Breast epithelium (tissue), 4 donors: Measurements from ENCODE around the gene KRT83. TPM values are rescaled to one million over a fixed set of nuclear protein-coding genes. Genes with fewer than 3 reads are reported as not detected.
"Not testable (repeated sequence)": the region's sequence is repeated elsewhere in the genome, so short reads cannot be mapped to it uniquely, and the experiment has no call there.

Experiments
- DNase-seq, 2 donors: peaks; one replicate each; pipeline ENCODE4 v3.0.0-alpha.2; 2019; ENCODE audit warnings: low spot score in 2 of 2
- H3K27ac ChIP-seq, 2 donors: fragments of 200-600 bp; sonication (generic) in 1 of 2; one replicate each; pipeline ENCODE4 v1.5.1; 2016 to 2019; ENCODE audit warnings: mild to moderate bottlenecking in 1 of 2
- H3K27me3 ChIP-seq, 2 donors: fragments of 200-600 bp; sonication (generic) in 1 of 2; one replicate each; pipeline versions ENCODE4 v1.5.1 to v1.6.0; 2017 to 2019; ENCODE audit warnings: control low read depth in 1 of 2, mild to moderate bottlenecking in 1 of 2
- H3K36me3 ChIP-seq: fragments of 200-600 bp; one replicate; pipeline ENCODE4 v1.5.1; 2019
- H3K4me1 ChIP-seq, 2 donors: fragments of 200-600 bp; sonication (generic); one replicate each; pipeline ENCODE4 v1.5.1; 2016 to 2019; ENCODE audit warnings: control low read depth in 1 of 2
- H3K4me3 ChIP-seq, 3 donors: fragments of 200-600 bp; sonication (generic); 1 replicate in 2 of 3; 2 replicates in 1 of 3; pipeline ENCODE4 v1.5.1; 2016 to 2019; ENCODE audit warnings: mild to moderate bottlenecking in 3 of 3, moderate library complexity in 2 of 3
- H3K9me3 ChIP-seq, 2 donors: fragments of 200-600 bp; sonication (generic) in 1 of 2; one replicate each; pipeline ENCODE4 v1.5.1; 2016 to 2019; ENCODE audit warnings: control low read depth in 1 of 2
- POLR2A ChIP-seq: fragments of 450-650 bp; IDR thresholded peaks from one replicate; pipeline ENCODE4 v1.6.1; 2016; ENCODE audit warnings: antibody characterized with exemption, mild to moderate bottlenecking, moderate library complexity
- POLR2AphosphoS5 ChIP-seq, 3 donors: sonication (generic); formaldehyde crosslinking; IDR thresholded peaks; one replicate each; pipeline ENCODE4 v1.6.1; 2017; ENCODE audit warnings: antibody characterized with exemption in 3 of 3
- intact Hi-C: fragments of 100-400 bp; cut with DNase I; formaldehyde crosslinking; loops from one replicate; pipeline ENCODE4 v1.15.1; 2023; ENCODE audit warnings: low total_unique reads
- total RNA-seq, 3 donors: library from RNA; depleted of rRNA; stranded (reverse); fragments of >200 nt; gene quantifications; one replicate each; pipeline ENCODE4 v1.1.0, GENCODE V29; 2016
- TF ChIP-seq, protein P1 (sequence below), 3 donors: fragments of 450-650 bp; IDR thresholded peaks; one replicate each; pipeline ENCODE4 v1.5.1; 2016 to 2017; ENCODE audit warnings: antibody characterized with exemption in 3 of 3, mild to moderate bottlenecking in 3 of 3, moderate library complexity in 3 of 3

KRT83 gene
- total RNA-seq, 3 donors from 2014 or later = 0.33 to 0.59 TPM; not detected in 1

DNA sequence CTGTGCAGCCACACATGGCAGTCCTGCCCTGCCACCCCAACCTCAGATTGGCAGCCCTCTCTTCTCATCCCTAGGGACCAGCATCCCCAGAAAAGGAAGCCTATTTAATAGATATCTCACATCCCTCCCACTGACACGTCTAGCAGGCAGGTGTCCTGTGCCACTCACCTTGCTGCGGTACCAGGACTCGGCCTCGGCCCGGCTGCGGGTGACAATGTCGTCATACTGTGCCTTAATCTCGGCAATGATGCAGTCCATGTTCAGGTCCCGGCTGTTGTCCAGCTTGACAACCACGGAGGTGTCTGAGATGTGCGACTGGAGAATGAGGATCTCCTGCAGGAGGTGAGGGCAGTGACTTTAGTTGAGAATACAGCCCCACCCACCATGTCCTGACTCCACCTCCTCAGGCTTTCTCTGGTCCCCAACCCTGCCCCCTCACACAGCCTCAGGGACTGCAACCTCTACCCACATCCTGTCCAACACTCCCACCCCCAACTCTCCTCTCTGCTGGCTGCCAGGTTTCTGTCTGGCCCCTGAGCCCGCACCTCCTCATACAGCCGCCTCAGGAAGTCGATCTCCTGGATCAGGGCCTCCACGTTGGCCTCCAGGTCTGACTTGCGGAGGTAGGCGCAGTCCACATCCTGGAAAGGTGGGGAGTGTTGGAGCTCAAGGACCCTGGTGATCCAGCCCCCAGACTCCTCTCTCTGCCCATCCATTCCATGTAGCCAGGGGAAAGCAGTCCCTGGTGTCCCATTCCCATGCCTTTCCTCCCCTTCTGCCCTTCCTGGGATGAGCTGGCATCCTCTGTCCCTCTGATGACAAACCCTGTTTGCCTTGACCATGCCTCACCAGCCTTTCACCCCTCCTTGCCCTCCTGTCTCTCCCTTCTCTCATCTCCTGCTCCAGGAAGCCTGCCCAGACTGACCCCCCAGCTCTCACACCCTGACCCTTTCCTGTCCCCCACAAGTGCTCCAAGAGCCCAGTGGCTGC lies 33.1 kb downstream of the KRT83 start:
- intact Hi-C loops = loop anchor here (10.0 kb wide), 1 partner anchor 1097 kb away; the partner anchor contains the start of gene SP1
- H3K36me3 ChIP-seq, H3K9me3 ChIP-seq, H3K27ac ChIP-seq, H3K27me3 ChIP-seq, H3K4me1 ChIP-seq, H3K4me3 ChIP-seq: not testable (repeated sequence)
- peak in 1 of 2 donors; percentile 34 for DNase-seq

DNA sequence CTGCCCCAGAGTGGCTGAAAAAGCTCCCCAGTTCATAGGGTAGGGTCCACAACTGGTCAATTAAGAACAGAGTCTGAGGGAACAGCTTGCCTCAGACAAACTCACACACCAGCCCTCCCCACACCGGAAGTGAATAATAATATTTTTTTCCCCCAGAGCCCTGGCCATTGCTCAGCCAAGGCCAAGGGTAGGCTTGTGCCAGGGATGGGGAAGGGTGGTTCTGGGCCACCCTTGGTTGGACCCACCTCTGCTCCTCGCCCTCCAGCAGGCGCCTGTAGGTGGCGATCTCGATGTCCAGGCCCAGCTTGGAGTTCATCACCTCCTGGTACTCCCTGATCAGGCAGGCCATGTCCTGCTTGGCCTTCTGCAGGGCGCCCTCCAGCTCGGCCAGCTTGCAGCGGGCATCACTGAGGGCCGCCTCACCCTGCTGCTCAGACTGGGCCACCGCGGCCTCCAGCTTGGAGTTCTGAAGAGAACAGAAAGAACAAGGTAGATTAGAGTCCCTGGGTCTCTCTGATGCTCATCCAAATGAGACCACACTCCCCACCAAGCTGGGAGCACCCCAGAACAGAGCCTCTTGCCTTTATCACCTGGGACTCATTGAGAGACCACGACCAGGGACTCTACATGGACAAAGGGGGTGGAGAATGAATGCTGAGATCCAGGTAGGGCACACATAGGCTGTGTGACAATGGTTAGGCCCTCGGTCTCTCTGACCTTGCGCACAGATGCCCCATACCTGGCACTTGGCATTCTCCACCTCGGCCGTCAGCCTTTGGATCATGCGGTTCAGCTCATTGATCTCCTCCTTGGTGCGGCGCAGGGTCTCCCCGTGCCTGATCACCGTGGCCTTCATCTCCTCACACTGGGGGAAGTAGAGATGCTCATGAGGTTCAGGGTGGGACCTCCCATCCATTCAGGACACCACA lies 34.1 kb downstream of the KRT83 start:
- intact Hi-C loops = loop anchor here (10.0 kb wide), 1 partner anchor 1098 kb away; the partner anchor contains the start of gene SP1
- not testable (repeated sequence) for H3K9me3 ChIP-seq, H3K27me3 ChIP-seq

DNA sequence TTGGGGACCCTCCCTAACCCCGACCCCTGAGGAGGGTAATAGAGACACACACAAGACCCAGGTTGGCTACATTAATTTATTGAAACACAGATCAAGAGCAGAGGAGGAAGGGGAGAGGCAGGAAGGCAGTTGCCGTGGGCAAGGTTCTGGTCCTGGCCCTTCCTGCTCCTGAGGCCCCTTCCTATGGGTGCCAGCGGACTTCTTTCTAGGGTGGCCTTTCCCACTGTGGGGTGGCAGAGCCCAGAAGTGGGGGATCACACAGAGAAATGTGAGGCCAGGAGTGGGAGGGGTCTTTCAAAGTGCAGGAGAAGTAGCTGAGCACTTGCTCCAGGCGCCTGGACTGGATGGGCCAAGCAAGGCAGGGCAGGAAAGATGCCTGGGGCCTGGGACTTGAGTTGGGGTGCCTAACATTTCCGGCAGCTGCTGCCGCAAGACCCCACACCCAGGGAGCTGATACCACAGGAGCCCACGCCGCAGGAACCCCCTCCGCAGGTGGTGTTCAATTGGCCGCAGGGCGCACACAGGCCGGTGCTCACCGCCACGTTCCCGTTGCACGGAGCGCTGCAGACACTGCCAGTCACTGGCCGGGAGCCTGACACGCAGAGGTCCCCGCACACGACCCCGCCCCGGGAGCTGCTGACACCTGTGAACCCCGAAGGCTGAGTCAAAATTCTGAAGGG lies 35.2 kb downstream of the KRT83 start:
- Histone ChIP-seq H3K27ac (no peak overlapping the region), H3K9me3 (no peaks in the 10 kb centered on the region), H3K27me3 (no peaks in the 10 kb centered on the region), H3K4me1 (peaks cover 0 to 3% of the 10 kb centered on the region in 2 donors), H3K36me3 (no peaks in the 10 kb centered on the region), H3K4me3 (no peak overlapping the region)
- TF ChIP-seq POLR2AphosphoS5 (IDR thresholded peaks at IDR 0.05) (no peak), POLR2A (no peak)
- TF ChIP-seq, protein P1, sequence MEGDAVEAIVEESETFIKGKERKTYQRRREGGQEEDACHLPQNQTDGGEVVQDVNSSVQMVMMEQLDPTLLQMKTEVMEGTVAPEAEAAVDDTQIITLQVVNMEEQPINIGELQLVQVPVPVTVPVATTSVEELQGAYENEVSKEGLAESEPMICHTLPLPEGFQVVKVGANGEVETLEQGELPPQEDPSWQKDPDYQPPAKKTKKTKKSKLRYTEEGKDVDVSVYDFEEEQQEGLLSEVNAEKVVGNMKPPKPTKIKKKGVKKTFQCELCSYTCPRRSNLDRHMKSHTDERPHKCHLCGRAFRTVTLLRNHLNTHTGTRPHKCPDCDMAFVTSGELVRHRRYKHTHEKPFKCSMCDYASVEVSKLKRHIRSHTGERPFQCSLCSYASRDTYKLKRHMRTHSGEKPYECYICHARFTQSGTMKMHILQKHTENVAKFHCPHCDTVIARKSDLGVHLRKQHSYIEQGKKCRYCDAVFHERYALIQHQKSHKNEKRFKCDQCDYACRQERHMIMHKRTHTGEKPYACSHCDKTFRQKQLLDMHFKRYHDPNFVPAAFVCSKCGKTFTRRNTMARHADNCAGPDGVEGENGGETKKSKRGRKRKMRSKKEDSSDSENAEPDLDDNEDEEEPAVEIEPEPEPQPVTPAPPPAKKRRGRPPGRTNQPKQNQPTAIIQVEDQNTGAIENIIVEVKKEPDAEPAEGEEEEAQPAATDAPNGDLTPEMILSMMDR (IDR thresholded peaks at IDR 0.05) = no peak
- DNase-seq = peak; percentile 15 to 45
- intact Hi-C loops = loop anchor here (10.0 kb wide), 1 partner anchor 1099 kb away; the partner anchor contains the start of gene SP1

More for the DNA sequence above, 34.1 kb downstream of the KRT83 start:
- not testable (repeated sequence) for H3K36me3 ChIP-seq, H3K4me1 ChIP-seq, H3K27ac ChIP-seq, DNase-seq, H3K4me3 ChIP-seq

DNA sequence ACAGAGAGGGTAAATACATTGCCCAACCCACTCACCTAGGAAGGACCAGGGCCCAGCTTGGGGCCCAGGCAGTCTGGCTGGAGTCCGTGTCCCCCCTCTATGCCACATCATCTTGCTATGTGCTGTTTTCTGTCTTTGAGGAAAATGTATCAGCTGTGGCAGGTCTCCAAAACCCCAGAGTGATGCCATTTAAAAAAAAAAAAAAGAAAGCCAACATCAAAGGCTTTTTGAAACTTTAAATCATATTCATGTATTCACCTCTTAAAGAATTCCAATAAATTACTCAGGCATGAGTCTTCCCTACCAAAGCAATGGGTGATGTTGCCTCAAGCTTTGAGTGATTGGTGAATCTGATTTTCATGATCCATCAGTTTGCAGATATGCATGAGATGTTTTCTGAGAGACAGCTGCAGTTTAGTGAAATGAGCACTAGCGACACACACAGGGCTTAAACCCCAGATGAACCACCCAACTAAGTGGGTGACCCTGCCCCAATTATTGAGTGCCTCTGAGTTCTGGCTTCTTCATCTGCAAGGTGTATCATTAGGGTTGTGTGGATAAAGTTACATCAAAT lies 35.9 kb downstream of the KRT83 start:
- Histone ChIP-seq H3K27me3 (no peaks in the 10 kb centered on the region), H3K36me3 (no peaks in the 10 kb centered on the region), H3K9me3 (no peaks in the 10 kb centered on the region), H3K4me3 (no peak overlapping the region), H3K4me1 (peaks cover 0 to 9% of the 10 kb centered on the region in 2 donors), H3K27ac (no peak overlapping the region)
- intact Hi-C loops = loop anchor here (10.0 kb wide), 1 partner anchor 1100 kb away; the partner anchor contains the start of gene SP1
- TF ChIP-seq POLR2AphosphoS5 (IDR thresholded peaks at IDR 0.05) = no peak
- TF ChIP-seq, protein P1 (IDR thresholded peaks at IDR 0.05) = no peak
- TF ChIP-seq POLR2A = no peak
- DNase-seq = peak in 1 of 2 donors; percentile 15

DNA sequence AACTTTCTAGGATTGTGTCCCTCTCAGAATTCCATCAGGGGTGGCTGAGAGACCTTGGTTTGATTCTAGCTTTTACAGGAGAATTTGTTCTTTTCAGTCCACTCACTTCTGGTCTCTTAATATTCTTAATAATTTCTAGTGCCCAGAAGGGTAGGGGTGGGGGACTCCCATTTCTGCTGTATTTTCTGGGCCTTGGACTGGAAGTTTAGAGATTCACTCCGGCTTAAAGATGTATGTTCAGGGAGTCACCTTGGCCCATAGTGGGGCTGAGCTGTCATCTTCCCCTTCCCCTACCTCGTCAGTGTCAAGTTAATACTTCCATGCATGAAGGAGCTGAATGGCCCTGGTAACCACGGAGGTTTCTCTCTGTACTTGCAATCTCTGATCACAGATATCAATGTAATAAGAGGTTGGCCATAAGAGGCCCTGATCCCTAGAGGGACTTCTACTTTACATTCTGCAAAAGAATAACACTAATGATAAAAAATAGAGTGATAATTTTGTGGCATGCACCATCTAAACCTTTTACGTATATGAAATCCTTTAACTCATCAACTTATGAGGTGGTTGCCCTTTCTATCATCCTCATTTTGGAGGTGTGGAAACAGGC lies 36.5 kb downstream of the KRT83 start:
- no peaks in the 10 kb centered on the region for H3K27me3 ChIP-seq
- no peak overlapping the region for H3K27ac ChIP-seq
- intact Hi-C loops = loop anchor here (10.0 kb wide), 1 partner anchor 1100 kb away; the partner anchor contains the start of gene SP1
- no peak overlapping the region for H3K4me3 ChIP-seq
- DNase-seq = no peak
- no peak for TF ChIP-seq POLR2A
- TF ChIP-seq, protein P1 (IDR thresholded peaks at IDR 0.05) = no peak
- no peak for TF ChIP-seq POLR2AphosphoS5 (IDR thresholded peaks at IDR 0.05)
- H3K9me3 ChIP-seq = no peaks in the 10 kb centered on the region
- peaks cover 4 to 9% of the 10 kb centered on the region in 2 donors for H3K4me1 ChIP-seq
- H3K36me3 ChIP-seq = no peaks in the 10 kb centered on the region
